Mammary epithelial cell (primary cell): ENCODE results near the gene E2F1.

Experiments
- CTCF ChIP-seq, 2 donors: IDR thresholded peaks in 1 of 2; conservative IDR thresholded peaks in 1 of 2; 2 replicates each; pipeline ENCODE4 v1.5.1; 2011 to 2012; ENCODE audit warnings: inconsistent platforms in 2 of 2, low read length in 2 of 2, mild to moderate bottlenecking in 2 of 2, control low read depth in 1 of 2, low read depth in 1 of 2; ENCODE audit not compliant: insufficient read depth in 1 of 2; ENCODE audit errors: extremely low read depth in 1 of 2
- EZH2 ChIP-seq: IDR thresholded peaks from 2 replicates; pipeline ENCODE4 v1.6.1; 2012; ENCODE audit warnings: low read length, inconsistent platforms, borderline replicate concordance

GRCh38 chr20:33660685-33661058, 25.5 kb downstream of the E2F1 start:
- TF ChIP-seq CTCF (conservative IDR thresholded peaks at IDR 0.05 in 1 of 2, IDR thresholded peaks at IDR 0.05 in 1 of 2; ENCODE audit: extremely low read depth in 1 of 2, insufficient read depth in 1 of 2, low read depth in 1 of 2, low read length in 2 of 2) (no peak), EZH2 (no peak)
